Skin of body (tissue), 2 donors: ENCODE data around the gene DTD1. TPM values are rescaled to one million over a fixed set of nuclear protein-coding genes. Genes with fewer than 3 reads are reported as not detected.
A peak's percentile ranks its signal among the peaks of the same experiment; 100 is the strongest.
"Not testable (repeated sequence)": the region's sequence is repeated elsewhere in the genome, so short reads cannot be mapped to it uniquely, and the experiment has no call there.

Source experiments
- DNase-seq: peaks from one replicate; lab custom pipeline; 2025; lab: John Stamatoyannopoulos, UW
- total RNA-seq: library from RNA; depleted of rRNA; stranded (reverse); fragments of >200 nt; gene quantifications from one replicate; pipeline ENCODE4 v1.2.3, GENCODE V29; 2014

Gene DTD1
- total RNA-seq, 1 donor from 2014 or later = 17.2 TPM

GRCh38 chr20:18739751-18740166 lies 151.9 kb downstream of the DTD1 start:
- peak; percentile 98 for DNase-seq

GRCh38 chr20:18740726-18741125 lies 152.9 kb downstream of the DTD1 start:
- DNase-seq = no peak

- no peak for DNase-seq
Measured at GRCh38 chr20:18742841-18743240, 155.0 kb downstream of the DTD1 start.

GRCh38 chr20:18743665-18744440 lies 156.0 kb downstream of the DTD1 start:
- DNase-seq = no peak

GRCh38 chr20:18747090-18747489 lies 159.2 kb downstream of the DTD1 start:
- no peak for DNase-seq

- no peak for DNase-seq
Measured at GRCh38 chr20:18748987-18749386, 161.1 kb downstream of the DTD1 start.

GRCh38 chr20:18749528-18749927 lies 161.7 kb downstream of the DTD1 start:
- no peak for DNase-seq

- no peak for DNase-seq
Measured at GRCh38 chr20:18750735-18751134, 162.9 kb downstream of the DTD1 start.

- DNase-seq = no peak
Measured at GRCh38 chr20:18754030-18754652, 166.3 kb downstream of the DTD1 start.

GRCh38 chr20:18754653-18755045 lies 166.8 kb downstream of the DTD1 start:
- no peak for DNase-seq

GRCh38 chr20:18760852-18761251 lies 173.0 kb downstream of the DTD1 start:
- not testable (repeated sequence) for DNase-seq

- no peak for DNase-seq
Measured at GRCh38 chr20:18767676-18768075, 179.8 kb downstream of the DTD1 start.

GRCh38 chr20:18773566-18773965 lies 185.7 kb downstream of the DTD1 start:
- no peak for DNase-seq

GRCh38 chr20:18774207-18774606 lies 186.4 kb downstream of the DTD1 start:
- no peak for DNase-seq

GRCh38 chr20:18775633-18776032 lies 187.8 kb downstream of the DTD1 start:
- DNase-seq = no peak

GRCh38 chr20:18778690-18779392 lies 191.0 kb downstream of the DTD1 start:
- DNase-seq = no peak

- DNase-seq = no peak
Measured at GRCh38 chr20:18780385-18781130, 192.7 kb downstream of the DTD1 start.

GRCh38 chr20:18781509-18781908 lies 193.7 kb downstream of the DTD1 start:
- no peak for DNase-seq

GRCh38 chr20:18783385-18783959 lies 195.6 kb downstream of the DTD1 start:
- DNase-seq = no peak

- not testable (repeated sequence) for DNase-seq
Measured at GRCh38 chr20:18787046-18787445, 199.2 kb downstream of the DTD1 start.

- DNase-seq = no peak
Measured at GRCh38 chr20:18788021-18788420, 200.2 kb downstream of the DTD1 start.
